CD4-positive, alpha-beta T cell treated with Interleukin-4 for 4 hours (primary cell): Measurements from ENCODE around the gene CCR9.

Experiments used
- DNase-seq: peaks from one replicate; pipeline ENCODE4 v3.0.0-alpha.2; 2020

Gene CCR9

DNA sequence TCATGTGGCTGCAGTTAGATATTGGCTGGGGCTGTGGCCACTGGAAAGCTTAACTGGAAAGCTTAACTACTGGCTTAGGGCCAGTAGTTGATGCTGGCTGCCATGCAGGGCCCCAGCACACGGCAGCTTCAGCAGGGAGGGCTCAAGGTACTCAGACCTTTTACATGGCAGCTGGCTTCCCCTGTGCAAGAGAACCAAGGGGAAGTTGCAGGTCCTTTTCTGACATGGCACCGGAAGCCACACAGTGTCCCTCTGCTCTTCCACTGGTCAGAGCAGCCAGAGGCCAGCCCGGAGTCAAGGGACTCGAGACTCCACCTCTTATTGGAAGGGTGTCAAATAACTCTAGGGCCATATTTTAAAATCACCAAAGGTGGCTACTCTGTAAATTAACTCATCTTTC lies 24.5 kb downstream of the CCR9 start:
- DNase-seq = no peak

- no peak for DNase-seq
Measured at GRCh38 chr3:45911511-45912226, 25.3 kb downstream of the CCR9 start.

- DNase-seq = no peak
Measured at GRCh38 chr3:45912435-45912834, 26.1 kb downstream of the CCR9 start.

GRCh38 chr3:45914362-45915058 lies 28.2 kb downstream of the CCR9 start:
- DNase-seq = no peak

DNA sequence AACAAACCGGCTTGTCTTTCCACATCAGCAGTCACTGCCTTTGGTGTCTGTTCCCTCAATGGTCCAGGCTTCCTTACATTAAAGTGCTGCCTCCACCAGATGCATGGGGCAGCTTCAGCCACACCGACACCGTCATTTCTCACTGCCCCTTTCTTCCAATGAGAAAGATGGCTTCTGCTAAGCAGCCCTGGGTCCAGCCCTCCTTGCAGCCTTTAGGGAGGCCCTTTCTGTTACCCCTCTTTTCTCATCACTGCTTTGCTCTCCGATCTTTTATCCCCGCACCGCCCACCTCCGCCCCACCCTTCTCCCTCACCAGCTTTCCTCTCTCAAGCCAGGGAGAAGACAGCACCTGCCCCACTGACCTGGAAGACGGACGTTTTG lies 28.7 kb downstream of the CCR9 start:
- no peak for DNase-seq

GRCh38 chr3:45915518-45916231 lies 29.3 kb downstream of the CCR9 start:
- DNase-seq = peak; percentile 84

DNA sequence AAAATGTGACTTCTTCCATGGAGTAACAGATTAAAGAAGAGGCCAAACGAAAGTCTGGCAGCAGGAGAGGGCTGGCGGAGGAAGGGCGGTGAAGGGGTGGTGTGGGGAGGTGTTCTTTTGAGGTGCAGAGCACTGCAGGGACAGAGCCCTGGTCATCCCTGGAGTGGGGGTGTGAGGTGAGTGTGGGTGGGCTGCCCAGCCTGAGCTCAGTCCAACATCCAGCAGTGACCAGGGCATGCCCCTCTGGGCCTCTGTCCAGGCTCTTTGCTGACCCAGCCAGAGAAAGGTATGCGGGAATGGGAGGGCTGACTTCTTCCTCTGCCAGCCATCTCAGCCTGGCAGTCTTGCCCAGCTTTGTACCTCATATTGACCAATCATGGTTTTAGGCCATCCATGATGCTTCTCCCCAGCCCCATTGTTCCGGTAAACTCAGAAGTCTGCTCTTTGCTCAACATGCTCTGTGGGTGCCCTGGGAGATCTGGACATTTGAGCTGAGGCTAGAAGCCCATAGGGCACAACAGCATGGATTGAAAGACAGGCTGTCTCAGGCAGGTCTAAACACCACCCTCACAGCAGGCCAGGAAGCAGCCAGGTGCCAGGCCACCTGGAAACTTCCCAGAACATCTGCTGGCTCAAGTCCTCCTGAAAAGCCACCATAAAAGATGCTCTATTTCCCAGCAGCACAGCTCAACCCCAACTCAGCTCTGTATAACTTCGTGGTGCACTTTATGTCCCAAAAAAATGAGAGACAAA lies 31.0 kb downstream of the CCR9 start:
- DNase-seq = no peak

GRCh38 chr3:45921158-45922038 lies 35.1 kb downstream of the CCR9 start:
- DNase-seq = no peak

- no peak for DNase-seq
Measured at GRCh38 chr3:45922039-45922326, 35.6 kb downstream of the CCR9 start.

- DNase-seq = no peak
Measured at GRCh38 chr3:45922950-45923590, 36.7 kb downstream of the CCR9 start.

- no peak for DNase-seq
Measured at GRCh38 chr3:45923755-45924154, 37.4 kb downstream of the CCR9 start.

GRCh38 chr3:45927881-45928280 lies 41.5 kb downstream of the CCR9 start:
- no peak for DNase-seq

- peak; percentile 43 for DNase-seq
Measured at GRCh38 chr3:45929042-45929679, 42.8 kb downstream of the CCR9 start.

DNA sequence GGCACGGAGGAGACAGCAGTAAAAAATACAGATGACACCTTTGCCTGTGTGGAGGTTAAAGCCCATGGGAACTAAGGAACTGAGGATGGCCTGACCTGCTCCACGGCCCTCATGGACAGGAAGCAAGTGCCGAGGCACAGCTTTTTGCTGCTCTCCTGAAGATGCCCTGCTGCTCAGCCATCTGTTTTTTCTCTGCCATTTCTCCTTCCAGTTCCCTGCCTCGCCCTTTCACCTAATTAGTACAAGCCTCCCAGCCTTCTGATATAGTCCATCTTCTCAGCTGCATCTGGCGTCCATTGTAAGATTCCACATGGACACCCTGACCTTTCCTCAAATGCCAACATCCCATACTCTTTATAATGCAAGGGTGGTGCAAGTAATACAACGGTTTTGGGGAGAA lies 45.2 kb downstream of the CCR9 start:
- DNase-seq = no peak

- no peak for DNase-seq
Measured at GRCh38 chr3:45932112-45932511, 45.8 kb downstream of the CCR9 start.

GRCh38 chr3:45933591-45933990 lies 47.2 kb downstream of the CCR9 start:
- DNase-seq = no peak

GRCh38 chr3:45936261-45936660 lies 49.9 kb downstream of the CCR9 start:
- no peak for DNase-seq

GRCh38 chr3:45937206-45938042 lies 51.1 kb downstream of the CCR9 start:
- no peak for DNase-seq

- no peak for DNase-seq
Measured at GRCh38 chr3:45938043-45938435, 51.7 kb downstream of the CCR9 start.

DNA sequence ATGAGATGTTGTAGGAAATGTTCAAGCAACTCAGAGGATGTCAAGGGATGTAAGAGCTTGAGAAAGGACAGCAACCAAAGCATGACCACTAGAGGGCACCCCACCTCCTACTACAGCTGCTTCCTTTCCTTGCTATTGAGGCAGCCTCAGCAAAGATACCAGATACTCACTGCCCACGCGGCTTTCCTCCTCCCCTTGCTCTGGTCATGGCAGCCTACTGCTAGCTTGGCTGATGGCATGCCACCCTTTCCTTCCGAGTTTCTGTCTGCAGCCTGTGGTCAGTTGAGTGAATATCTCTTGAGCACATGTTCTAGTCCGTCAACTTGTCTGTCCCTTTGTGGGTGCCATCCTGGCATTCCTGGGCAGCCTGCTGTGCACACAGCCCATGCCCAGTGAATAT lies 52.5 kb downstream of the CCR9 start:
- DNase-seq = peak; percentile 86
